Heart left ventricle (tissue), 13 donors: Measurements from ENCODE around the gene CAGE1.

Experiments used
- CTCF ChIP-seq, 12 donors: fragments of 200-600 bp; sonication (generic) in 4 of 12; IDR thresholded peaks; one replicate each; pipeline versions ENCODE4 v1.5.0 to v1.8.0; 2018 to 2022; ENCODE audit warnings: antibody characterized with exemption in 12 of 12, mild to moderate bottlenecking in 5 of 12
- POLR2A ChIP-seq, 2 donors: fragments of 450-650 bp; IDR thresholded peaks; one replicate each; pipeline ENCODE4 v1.6.1; 2017; ENCODE audit warnings: antibody characterized with exemption in 2 of 2, mild to moderate bottlenecking in 2 of 2, moderate library complexity in 2 of 2
- donor health status: ischemic (EF 13 %, LVEDD 7.1; RV severe dilation, severe dysfunction).
- donor health status: DM: no; HTN: yes; CAD: no.
- donor health status: DM: no; HTN: no; CAD: no.
- donor health status: ischemic (EF 25% LVEDD 6.9; RV normal size, moderate dysfunction).
- donor health status: ischemic (EF 25% LVEDD 5.7; RV mildly dilated, moderate dysfunction).
- donor health status: ischemic (EF 35%, LVEDD 5.7; RV mildly dilated, moderate dysfunction).
- donor health status: nonischemic (EF 11% LVEDD 7.7; RV severe dilation, severe dysfunction).
- donor health status: DM: yes; HTN: yes; CAD: no.
- donor health status: PGD.
- donor health status: ischemic (EF 29% LVEDD 5.4; RV normal size, mild dysfunction).
- donor health status: nonischemic (EF 23%, LVEDD 6.1; RV moderate dilation, normal function).

DNA sequence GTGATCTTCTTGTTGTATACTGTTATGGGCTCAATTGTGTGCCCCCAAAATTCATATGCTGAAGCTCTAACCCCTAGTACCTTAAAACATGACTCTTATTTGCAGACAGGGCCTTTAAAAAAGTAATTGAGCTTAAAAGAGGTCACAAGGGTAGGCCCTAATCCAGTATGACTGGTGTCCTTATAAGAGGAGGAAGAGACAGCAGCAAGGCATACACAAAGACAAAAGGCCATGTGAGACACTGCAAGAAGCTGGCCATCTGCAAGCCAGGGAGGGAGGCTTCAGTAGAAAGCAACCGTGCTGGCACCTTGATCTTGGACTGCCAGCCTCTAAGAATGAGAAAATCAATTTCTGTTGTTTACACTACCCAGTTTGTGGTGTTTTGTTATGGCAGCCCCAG lies 8.4 kb downstream of the CAGE1 start:
- TF ChIP-seq CTCF (IDR thresholded peaks at IDR 0.05) (no peak), POLR2A (IDR thresholded peaks at IDR 0.05) (no peak)
